Right lobe of liver (tissue), 6 donors: ENCODE measurements around the gene TRIM71. TPM values are rescaled to one million over a fixed set of nuclear protein-coding genes. Genes with fewer than 3 reads are reported as not detected.
"Not testable (repeated sequence)": the region's sequence is repeated elsewhere in the genome, so short reads cannot be mapped to it uniquely, and the experiment has no call there.

Experiments used
- ATAC-seq, 4 donors: fragments of 200-7000 bp; cut with Tn5 transposase; one replicate each; pipeline ENCODE4 v1.9.1; 2020; ENCODE audit warnings: mild to moderate bottlenecking in 4 of 4, moderate library complexity in 4 of 4
- DNase-seq, 3 donors: peaks; one replicate each; pipeline ENCODE4 v3.0.0-alpha.2; 2020
- H3K27ac ChIP-seq, 3 donors: fragments of 200-600 bp; one replicate each; pipeline ENCODE4 v1.8.0; 2022
- H3K27me3 ChIP-seq, 2 donors: fragments of 200-600 bp; one replicate each; pipeline ENCODE4 v1.8.0; 2022
- H3K36me3 ChIP-seq, 4 donors: fragments of 200-600 bp; sonication (generic) in 1 of 4; one replicate each; pipeline versions ENCODE4 v1.5.1 to v1.8.0; 2017 to 2022; ENCODE audit warnings: control low read depth in 1 of 4
- H3K4me1 ChIP-seq, 4 donors: fragments of 200-600 bp; sonication (generic) in 1 of 4; one replicate each; pipeline versions ENCODE4 v1.5.1 to v1.8.0; 2017 to 2022; ENCODE audit warnings: control low read depth in 1 of 4
- H3K4me3 ChIP-seq, 3 donors: fragments of 200-600 bp; one replicate each; pipeline ENCODE4 v1.8.0; 2022
- H3K9me3 ChIP-seq, 4 donors: fragments of 200-600 bp; sonication (generic) in 1 of 4; one replicate each; pipeline versions ENCODE4 v1.5.1 to v1.8.0; 2017 to 2022; ENCODE audit warnings: control low read depth in 1 of 4
- CTCF ChIP-seq, 4 donors: fragments of 200-600 bp in 3 of 4; fragments of 450-650 bp in 1 of 4; IDR thresholded peaks; one replicate each; pipeline versions ENCODE4 v1.5.1 to v1.8.0; 2016 to 2022; ENCODE audit warnings: antibody characterized with exemption in 4 of 4, mild to moderate bottlenecking in 2 of 4
- POLR2A ChIP-seq: fragments of 450-650 bp; IDR thresholded peaks from one replicate; pipeline ENCODE4 v1.6.1; 2017; ENCODE audit warnings: antibody characterized with exemption, mild to moderate bottlenecking
- WGBS: methylation state at CpG from one replicate; pipeline ENCODE4 v1.1.6; 2018; ENCODE audit warnings: low coverage, low lambda C conversion rate; ENCODE audit not compliant: insufficient coverage; ENCODE audit errors: missing lambda C conversion rate; 5-methylcytosine and 5-hydroxymethylcytosine counted together
- intact Hi-C, 2 donors: fragments of 100-400 bp; cut with DNase I; formaldehyde crosslinking; loops; one replicate each; pipeline versions ENCODE4 v1.11.2 to v1.14.1; 2022
- total RNA-seq, 6 experiments: library from RNA; depleted of rRNA in 2 of 6; stranded (reverse); fragments of >200 nt in 2 of 6; fragmentation: NEBNext Ultra II Directional in 3 of 6; extraction: Animal tissue kit (Norgen Biotek cat#: 25700) in 3 of 6; gene quantifications; one replicate each; pipeline versions ENCODE4 v1.1.0 to v1.2.4, GENCODE V29; 2016 to 2023
- donor health status: DM: no; HTN: yes; CAD: no.
- donor health status: DM: no; HTN: no; CAD: no.
- donor health status: DM: no; HTN: no; CAD: no.
- donor health status: DM: no; HTN: yes; CAD: no.
- donor health status: DM: no; HTN: yes; CAD: no.

TRIM71 gene
- total RNA-seq, 6 experiments from 2014 or later: not detected

DNA sequence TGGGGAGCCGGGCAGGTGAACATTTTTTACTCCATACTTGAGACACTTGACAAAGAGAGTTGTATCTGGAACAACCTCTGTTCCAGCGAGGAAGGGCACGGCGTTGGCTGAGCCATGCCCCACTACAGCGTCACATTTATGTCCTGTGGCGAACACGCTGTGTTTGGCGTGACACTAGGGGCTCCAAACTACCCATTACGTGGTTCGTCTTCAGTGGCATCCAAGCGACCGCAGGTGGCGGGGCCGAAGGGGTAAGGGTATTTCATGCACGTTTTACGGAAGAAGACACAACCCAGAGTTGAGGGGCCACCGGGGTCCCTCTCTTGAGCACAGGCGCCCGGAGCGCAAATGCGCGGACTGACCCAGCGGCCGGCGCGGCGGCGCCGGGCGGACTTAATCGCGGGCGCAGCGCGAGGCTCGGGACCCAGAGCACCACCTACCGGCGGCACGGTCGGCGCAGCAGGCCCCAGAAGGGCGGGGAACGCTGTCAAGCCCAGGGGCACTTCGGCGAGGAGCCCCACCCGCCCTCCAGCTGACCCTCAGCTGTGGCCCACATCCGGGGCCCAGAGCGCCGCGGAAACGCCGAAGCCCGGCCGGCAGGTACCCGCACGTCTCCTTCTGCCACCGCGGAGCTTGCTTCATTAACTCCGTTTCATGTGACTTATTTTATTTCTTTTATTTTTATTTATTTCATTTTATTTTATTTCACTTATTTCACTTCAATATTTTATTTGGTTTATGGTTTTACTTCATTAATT is 36.4 kb upstream of the TRIM71 start:
- peaks cover 0 to 8% (median 0%) of the 10 kb centered on the region in 4 donors for H3K4me1 ChIP-seq
- no peaks in the 10 kb centered on the region for H3K27me3 ChIP-seq
- TF ChIP-seq POLR2A (no peak), CTCF (IDR thresholded peaks at IDR 0.05) (peak; percentile 49 to 88 (median 84))
- intact Hi-C loops: no loop called here
- H3K27ac ChIP-seq: no peak overlapping the region
- DNase-seq: peak; percentile 76 to 82 (median 82)
- peak; percentile 96 to 98 (median 97) for ATAC-seq
- H3K36me3 ChIP-seq: no peaks in the 10 kb centered on the region
- peak overlapping the region; percentile 57 to 58 (median 58) for H3K4me3 ChIP-seq
- WGBS: 5% methylated on average over 18 of the region's 59 CpGs
- no peaks in the 10 kb centered on the region for H3K9me3 ChIP-seq

- peak overlapping the region in 2 of 3 donors; percentile 58 for H3K4me3 ChIP-seq
- H3K27me3 ChIP-seq, H3K4me1 ChIP-seq, DNase-seq, H3K36me3 ChIP-seq, H3K27ac ChIP-seq, H3K9me3 ChIP-seq, intact Hi-C loops, ATAC-seq: not testable (repeated sequence)
- WGBS: 82% methylated on average over 8 of the region's 9 CpGs
Measured at GRCh38 chr3:32781969-32782270, 35.9 kb upstream of the TRIM71 start.

GRCh38 chr3:32782407-32782806 is 35.4 kb upstream of the TRIM71 start:
- intact Hi-C loops: no loop called here
- DNase-seq (no peak), ATAC-seq (no peak)
- Histone ChIP-seq H3K27me3 (no peaks in the 10 kb centered on the region), H3K4me3 (no peak overlapping the region), H3K36me3 (no peaks in the 10 kb centered on the region), H3K9me3 (no peaks in the 10 kb centered on the region), H3K27ac (no peak overlapping the region), H3K4me1 (peaks cover 0 to 8% (median 0%) of the 10 kb centered on the region in 4 donors)
- WGBS: 83% methylated on average over 1 of the region's 3 CpGs
- no peak for TF ChIP-seq POLR2A
- no peak for TF ChIP-seq CTCF (IDR thresholded peaks at IDR 0.05)

- Histone ChIP-seq H3K4me3 (no peak overlapping the region), H3K9me3 (no peaks in the 10 kb centered on the region), H3K27me3 (no peaks in the 10 kb centered on the region), H3K4me1 (no peaks in the 10 kb centered on the region), H3K27ac (no peak overlapping the region), H3K36me3 (no peaks in the 10 kb centered on the region)
- WGBS: 85% methylated on average over 3 of the region's 3 CpGs
- intact Hi-C loops: no loop called here
- DNase-seq (no peak), ATAC-seq (no peak)
- no peak for TF ChIP-seq POLR2A
- no peak for TF ChIP-seq CTCF (IDR thresholded peaks at IDR 0.05)
Measured at GRCh38 chr3:32791833-32792232, 26.0 kb upstream of the TRIM71 start.

GRCh38 chr3:32794487-32795308 is 23.1 kb upstream of the TRIM71 start:
- Histone ChIP-seq H3K9me3 (no peaks in the 10 kb centered on the region), H3K27me3 (no peaks in the 10 kb centered on the region), H3K27ac (no peak overlapping the region), H3K4me1 (no peaks in the 10 kb centered on the region), H3K4me3 (no peak overlapping the region), H3K36me3 (no peaks in the 10 kb centered on the region)
- intact Hi-C loops: no loop called here
- ATAC-seq (no peak), DNase-seq (no peak)
- WGBS: 56% methylated on average over 5 of the region's 8 CpGs
- TF ChIP-seq POLR2A: no peak
- no peak for TF ChIP-seq CTCF (IDR thresholded peaks at IDR 0.05)

DNA sequence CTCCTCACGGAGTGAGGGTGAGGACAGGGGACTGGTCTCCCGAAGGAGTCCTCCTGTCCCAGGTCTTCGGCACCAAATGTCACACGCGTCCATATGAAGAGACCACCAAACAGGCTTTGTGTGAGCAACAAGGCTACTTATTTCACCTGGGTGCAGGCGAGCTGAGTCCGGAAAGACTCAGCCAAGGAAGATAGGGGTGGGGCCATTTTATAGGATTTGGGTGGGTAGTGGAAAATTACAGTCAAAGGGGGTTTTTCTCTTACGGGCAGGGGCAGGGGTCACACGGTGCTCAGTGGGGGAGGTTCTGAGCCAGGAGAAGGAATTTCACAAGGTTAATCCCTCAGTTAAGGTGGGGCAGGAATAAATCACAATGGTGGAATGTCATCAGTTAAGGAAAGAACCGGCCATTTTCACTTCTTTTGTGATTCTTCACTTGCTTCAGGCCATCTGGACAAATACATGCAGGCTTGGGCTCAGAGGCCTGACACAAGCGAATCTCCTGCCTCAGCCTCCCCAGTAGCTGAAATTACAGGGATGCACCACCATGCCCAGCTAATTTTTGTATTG is 21.3 kb upstream of the TRIM71 start:
- intact Hi-C loops, H3K36me3 ChIP-seq, H3K27ac ChIP-seq, DNase-seq, ATAC-seq, H3K27me3 ChIP-seq, H3K9me3 ChIP-seq, H3K4me1 ChIP-seq, H3K4me3 ChIP-seq: not testable (repeated sequence)
- WGBS: 56% methylated on average over 6 of the region's 11 CpGs
